Adipose tissue (tissue), 3 donors: ENCODE data around the gene MYO18B. TPM values are rescaled to one million over a fixed set of nuclear protein-coding genes. Genes with fewer than 3 reads are reported as not detected.

Source experiments
- H3K27ac ChIP-seq: one replicate; pipeline ENCODE4 v1.5.1; 2013; ENCODE audit warnings: low read depth, low read length
- WGBS, 3 donors: extraction: QIAGEN DNeasy Blood & Tissue Kit; methylation state at CpG; one replicate each; pipeline ENCODE4 v1.1.7; 2013; 5-methylcytosine and 5-hydroxymethylcytosine counted together
- polyA plus RNA-seq, 3 donors: library from polyadenylated mRNA; stranded (reverse); fragments of 200-250 nt; gene quantifications; one replicate each; pipeline ENCODE4 v1.2.3, GENCODE V29; 2013
- donor health status: healthy with polysubstance abuse.
- donor health status: Bipolar disorder and iron deficiency.
- donor health status: healthy.

The MYO18B gene
- polyA plus RNA-seq, 3 donors: 0.06 to 0.34 (median 0.21) TPM

DNA sequence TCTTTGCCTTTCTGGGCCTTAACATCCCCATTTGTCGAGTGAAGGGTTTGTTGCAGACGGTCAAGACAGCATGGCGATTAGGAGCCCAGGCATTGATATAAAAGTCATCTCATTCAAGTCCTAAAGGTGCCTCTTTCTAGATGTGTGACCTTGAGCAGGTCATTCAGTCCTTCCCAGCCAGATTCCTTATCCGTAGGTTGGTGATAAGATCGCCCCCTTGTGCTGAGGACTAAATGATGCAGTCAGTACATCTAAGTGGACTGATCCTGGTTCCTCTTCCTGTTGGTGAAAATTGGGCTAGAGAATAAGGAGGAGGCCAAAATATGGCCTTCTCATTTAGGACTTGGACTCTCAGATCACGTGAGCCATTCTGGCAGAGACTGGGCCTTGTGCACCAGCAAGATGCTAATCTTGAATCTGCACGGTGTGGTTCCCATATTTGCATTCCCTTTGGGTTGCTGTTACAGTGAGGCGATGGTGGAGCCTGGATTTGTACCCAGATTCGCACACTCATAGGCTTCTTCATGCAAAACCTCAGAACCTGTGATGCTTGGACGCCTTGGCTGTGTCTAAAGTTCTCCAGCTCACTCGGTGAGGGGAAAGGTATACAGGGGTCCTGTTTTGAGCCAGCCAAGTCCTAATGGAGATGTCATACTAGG, 156.8 kb downstream of the MYO18B start:
- H3K27ac ChIP-seq: no peak overlapping the region
- 59 to 67% (median 62%) methylated on average over 11 of the region's 11 CpGs for WGBS, 3 donors

DNA sequence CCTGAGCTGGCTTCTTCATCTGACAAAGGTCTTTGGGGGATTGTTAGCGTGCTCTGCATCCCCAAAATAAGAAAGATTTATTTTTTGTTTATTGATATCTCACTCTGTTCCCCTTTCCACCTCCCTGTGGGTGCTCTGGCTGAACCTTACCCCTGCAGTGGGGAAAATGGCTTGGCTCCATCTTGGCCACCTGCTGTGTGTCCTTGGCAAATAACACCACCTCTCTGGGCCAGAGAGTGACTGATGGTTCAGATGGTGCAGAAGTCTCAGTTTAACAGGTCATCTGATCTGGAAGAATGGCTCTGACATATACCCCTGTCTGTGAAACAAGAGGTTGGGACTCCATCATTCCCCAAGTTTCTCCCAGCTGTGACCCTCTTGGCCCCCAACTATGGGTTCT, 157.6 kb downstream of the MYO18B start:
- WGBS, 3 donors: 70 to 95% (median 80%) methylated on average over 1 of the region's 1 CpG
- H3K27ac ChIP-seq: no peak overlapping the region

DNA sequence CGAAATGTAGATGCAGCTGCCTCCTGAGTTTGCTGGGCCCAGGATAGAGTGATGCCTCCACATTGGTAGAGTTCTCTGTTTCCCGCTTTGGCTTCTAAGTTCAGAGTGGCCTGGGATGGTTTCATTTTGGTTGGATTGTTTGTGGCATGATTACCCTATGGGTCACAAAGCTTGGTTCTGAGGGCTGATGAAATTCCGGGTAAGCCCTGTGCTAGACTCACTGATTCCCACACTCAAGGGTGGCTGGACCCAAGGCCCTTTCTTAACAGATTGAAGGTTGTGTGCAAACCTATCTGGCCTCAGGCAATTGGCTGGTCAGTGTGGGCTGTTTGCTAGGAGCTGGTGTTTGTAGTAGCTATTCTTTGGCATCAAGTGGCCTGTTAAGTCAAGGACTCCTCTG, 158.4 kb downstream of the MYO18B start:
- no peak overlapping the region for H3K27ac ChIP-seq
- 89 to 96% (median 94%) methylated on average over 3 of the region's 3 CpGs for WGBS, 3 donors

GRCh38 chr22:25900880-25901279, 158.9 kb downstream of the MYO18B start:
- no peak overlapping the region for H3K27ac ChIP-seq
- 77 to 80% (median 79%) methylated on average over 4 of the region's 4 CpGs for WGBS, 3 donors

GRCh38 chr22:25902402-25902801, 160.4 kb downstream of the MYO18B start:
- WGBS, 3 donors: 67 to 71% (median 69%) methylated on average over 8 of the region's 8 CpGs
- no peak overlapping the region for H3K27ac ChIP-seq

GRCh38 chr22:25903294-25903693, 161.3 kb downstream of the MYO18B start:
- H3K27ac ChIP-seq: no peak overlapping the region
- 38 to 41% (median 40%) methylated on average over 6 of the region's 6 CpGs for WGBS, 3 donors

- WGBS, 3 donors: 88 to 93% (median 91%) methylated on average over 13 of the region's 13 CpGs
- no peak overlapping the region for H3K27ac ChIP-seq
Observed at GRCh38 chr22:25908212-25908611, 166.2 kb downstream of the MYO18B start.

- 56 to 70% (median 59%) methylated on average over 2 of the region's 2 CpGs for WGBS, 3 donors
Observed at GRCh38 chr22:25908755-25909154, 166.8 kb downstream of the MYO18B start.

DNA sequence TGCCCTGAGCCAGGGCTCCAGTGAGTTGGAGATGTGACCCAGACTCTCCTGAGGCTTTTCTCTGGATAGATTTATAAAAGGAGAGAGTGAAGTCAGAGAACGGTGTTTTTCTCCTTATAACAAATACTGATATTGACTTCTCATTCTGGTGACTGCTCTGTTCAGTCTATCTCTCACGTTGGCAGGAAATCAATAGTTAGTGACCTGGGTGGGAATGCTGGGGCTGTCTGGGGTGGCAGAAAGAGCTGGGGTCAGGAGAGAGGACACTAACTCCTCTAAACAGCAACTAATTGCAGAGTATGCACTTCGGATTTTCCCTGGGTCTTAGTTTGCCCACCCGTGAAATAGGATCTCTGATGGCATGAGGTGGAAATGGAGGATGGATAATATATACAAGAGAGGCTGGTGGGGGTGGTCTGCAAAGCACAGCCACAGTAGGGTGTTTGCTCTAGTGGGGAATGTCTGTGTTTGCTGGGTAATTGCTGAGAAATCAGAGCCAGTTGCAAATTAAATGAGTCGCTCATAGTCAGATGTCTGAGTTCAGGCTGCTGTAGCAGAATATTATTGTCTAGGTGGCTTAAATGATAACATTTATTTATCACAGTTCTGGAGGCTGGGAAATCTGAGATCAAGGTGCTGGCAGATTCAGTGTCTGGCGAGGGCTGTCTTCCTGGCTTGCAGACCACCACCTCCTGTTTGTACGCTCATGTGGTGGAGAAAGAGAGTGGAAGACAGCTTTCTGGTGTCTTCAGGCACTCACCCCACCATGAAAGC, 167.8 kb downstream of the MYO18B start:
- no peak overlapping the region for H3K27ac ChIP-seq

More at GRCh38 chr22:25908755-25909154, 166.8 kb downstream of the MYO18B start:
- no peak overlapping the region for H3K27ac ChIP-seq

GRCh38 chr22:25911243-25911972, 169.4 kb downstream of the MYO18B start:
- no peak overlapping the region for H3K27ac ChIP-seq

More for the DNA sequence above, 167.8 kb downstream of the MYO18B start:
- WGBS, 3 donors: 35 to 50% (median 46%) methylated on average over 7 of the region's 7 CpGs

GRCh38 chr22:25919452-25919851, 177.5 kb downstream of the MYO18B start:
- no peak overlapping the region for H3K27ac ChIP-seq
- 33 to 66% (median 60%) methylated on average over 4 of the region's 4 CpGs for WGBS, 3 donors

More at GRCh38 chr22:25911243-25911972, 169.4 kb downstream of the MYO18B start:
- WGBS, 3 donors: 66 to 73% (median 72%) methylated on average over 7 of the region's 7 CpGs

GRCh38 chr22:25922141-25922540, 180.2 kb downstream of the MYO18B start:
- WGBS, 3 donors: 85 to 93% (median 90%) methylated on average over 10 of the region's 10 CpGs
- no peak overlapping the region for H3K27ac ChIP-seq

GRCh38 chr22:25923914-25924313, 181.9 kb downstream of the MYO18B start:
- WGBS, 3 donors: 20 to 58% (median 52%) methylated on average over 8 of the region's 8 CpGs
- H3K27ac ChIP-seq: no peak overlapping the region

DNA sequence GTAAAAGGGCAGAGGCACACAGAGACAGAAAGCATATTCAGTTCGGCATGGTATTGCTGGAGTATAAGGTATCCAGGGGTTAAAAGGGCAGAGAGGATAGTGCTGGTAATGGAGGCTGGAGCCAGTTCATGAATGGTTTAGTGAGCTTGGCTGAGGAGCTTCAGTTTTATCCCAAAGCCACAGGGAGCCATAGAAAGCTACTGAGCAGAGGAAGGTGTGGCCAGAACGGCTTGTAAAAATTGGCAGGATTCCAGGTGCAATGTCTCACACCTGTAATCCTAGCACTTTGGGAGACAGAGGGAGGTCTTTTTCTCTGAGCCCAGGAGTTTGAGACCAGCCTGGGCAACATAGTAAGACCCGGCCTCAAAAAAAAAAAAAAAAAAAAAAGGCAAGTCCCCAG, 186.1 kb downstream of the MYO18B start:
- WGBS, 3 donors: 50 to 67% (median 64%) methylated on average over 3 of the region's 3 CpGs
- no peak overlapping the region for H3K27ac ChIP-seq

GRCh38 chr22:25929321-25929878, 187.4 kb downstream of the MYO18B start:
- 48 to 59% (median 52%) methylated on average over 5 of the region's 5 CpGs for WGBS, 3 donors
- no peak overlapping the region for H3K27ac ChIP-seq

- H3K27ac ChIP-seq: no peak overlapping the region
- WGBS, 3 donors: 60 to 62% (median 61%) methylated on average over 4 of the region's 4 CpGs
Observed at GRCh38 chr22:25930083-25930482, 188.1 kb downstream of the MYO18B start.

DNA sequence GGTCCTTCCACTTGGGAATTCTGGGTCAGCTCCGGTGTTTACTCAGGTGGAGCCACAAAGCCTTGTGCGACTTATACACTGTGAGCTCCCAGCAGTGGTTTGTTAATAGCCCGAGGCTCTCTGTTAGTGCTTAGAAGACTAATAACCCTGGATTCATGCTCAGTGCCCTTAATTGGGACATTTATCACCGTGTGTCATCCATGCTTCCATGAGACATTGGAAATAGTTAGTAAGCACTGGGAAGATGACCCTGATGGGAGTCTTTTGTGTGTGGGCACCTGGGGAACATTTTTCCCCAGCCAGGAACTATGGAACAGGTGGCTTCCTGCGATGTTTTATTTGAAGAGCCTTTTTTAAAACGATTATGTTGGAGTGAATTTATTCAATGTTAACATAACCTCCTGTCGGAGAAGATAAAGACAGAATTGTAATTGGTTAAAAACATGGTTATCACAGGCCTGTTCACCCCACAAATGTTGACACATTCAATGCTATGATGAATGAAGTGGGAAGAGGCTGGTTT, 188.9 kb downstream of the MYO18B start:
- no peak overlapping the region for H3K27ac ChIP-seq
- 20 to 60% (median 56%) methylated on average over 7 of the region's 7 CpGs for WGBS, 3 donors

DNA sequence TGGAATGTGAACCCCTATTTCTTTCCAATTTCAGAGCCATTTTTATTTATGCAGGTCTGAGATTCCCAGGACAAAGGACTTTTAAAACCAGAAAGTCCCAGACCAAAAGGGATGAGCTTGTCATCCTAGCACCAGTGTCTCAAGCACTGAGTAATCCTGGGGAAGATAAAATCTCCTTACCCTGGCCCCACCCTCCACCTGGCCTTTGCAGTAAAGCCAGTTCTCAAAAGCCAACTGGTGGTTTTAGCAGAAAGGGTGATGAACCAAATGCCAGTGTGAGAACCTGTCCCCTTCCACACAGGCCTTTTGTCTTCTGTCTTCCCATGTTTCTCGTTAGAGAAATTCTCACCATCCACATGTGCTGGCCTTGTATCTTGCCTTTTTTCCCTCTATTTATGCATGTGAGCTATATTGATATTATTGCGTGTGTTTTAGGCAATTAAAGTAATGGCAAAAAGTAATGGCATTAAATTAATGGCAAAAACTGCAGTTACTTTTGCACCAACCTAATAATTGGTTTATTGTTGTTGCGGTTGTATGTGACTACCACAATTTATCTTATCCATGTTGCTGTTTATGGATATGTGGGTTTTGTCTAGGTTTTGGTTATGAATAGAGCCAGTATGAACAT, 191.3 kb downstream of the MYO18B start:
- WGBS, 3 donors: 72 to 87% (median 75%) methylated on average over 3 of the region's 3 CpGs
- no peak overlapping the region for H3K27ac ChIP-seq
